Colonic mucosa (tissue), 4 donors: Measurements from ENCODE around the gene TICAM2. TPM values are rescaled to one million over a fixed set of nuclear protein-coding genes. Genes with fewer than 3 reads are reported as not detected.

Source experiments
- DNase-seq: peaks from one replicate; pipeline ENCODE4 v3.0.0-alpha.2; 2020
- H3K27ac ChIP-seq: fragments of 200-600 bp; one replicate; pipeline ENCODE4 v1.8.0; 2021
- H3K27me3 ChIP-seq: fragments of 200-600 bp; one replicate; pipeline ENCODE4 v1.8.0; 2021
- H3K36me3 ChIP-seq: fragments of 200-600 bp; one replicate; pipeline ENCODE4 v1.8.0; 2021
- H3K4me1 ChIP-seq: fragments of 200-600 bp; one replicate; pipeline ENCODE4 v1.8.0; 2021; ENCODE audit warnings: mild to moderate bottlenecking
- H3K4me3 ChIP-seq: fragments of 200-600 bp; one replicate; pipeline ENCODE4 v1.8.0; 2021
- H3K9ac ChIP-seq, 2 donors: one replicate each; pipeline ENCODE4 v1.7.0; 2013; ENCODE audit warnings: control low read depth in 2 of 2, low read depth in 2 of 2, low read length in 2 of 2
- H3K9me3 ChIP-seq: fragments of 200-600 bp; one replicate; pipeline ENCODE4 v1.8.0; 2021
- CTCF ChIP-seq: fragments of 200-600 bp; IDR thresholded peaks from one replicate; pipeline ENCODE4 v1.8.0; 2022; ENCODE audit warnings: antibody characterized with exemption, mild to moderate bottlenecking
- intact Hi-C: fragments of 100-400 bp; cut with DNase I; formaldehyde crosslinking; loops from one replicate; pipeline ENCODE4 v1.14.1; 2022
- total RNA-seq, 2 donors: library from RNA; stranded (reverse); fragmentation: NEBNext Ultra II Directional in 1 of 2; extraction: Animal tissue kit (Norgen Biotek cat#: 25700) in 1 of 2; gene quantifications; one replicate each; pipeline ENCODE4 v1.2.1, GENCODE V29; 2021
- donor health status: healthy.
- donor health status: DM: no; HTN: no; CAD: no.
- donor health status: DM: no; HTN: no; CAD: no.

The TICAM2 gene
- total RNA-seq, 2 donors from 2014 or later = 1.2 to 2.4 TPM

- Histone ChIP-seq H3K4me3 (no peak overlapping the region), H3K4me1 (no peaks in the 10 kb centered on the region), H3K9ac (no peak overlapping the region), H3K36me3 (no peaks in the 10 kb centered on the region), H3K9me3 (no peaks in the 10 kb centered on the region), H3K27ac (no peak overlapping the region), H3K27me3 (no peaks in the 10 kb centered on the region)
- DNase-seq = no peak
- intact Hi-C loops = no loop called here
- no peak for TF ChIP-seq CTCF
These were observed 42.8 kb downstream of the TICAM2 start for GRCh38 chr5:115559524-115559923.

- DNase-seq = no peak
- Histone ChIP-seq H3K4me1 (no peaks in the 10 kb centered on the region), H3K9me3 (no peaks in the 10 kb centered on the region), H3K27me3 (no peaks in the 10 kb centered on the region), H3K27ac (no peak overlapping the region), H3K36me3 (no peaks in the 10 kb centered on the region), H3K4me3 (no peak overlapping the region), H3K9ac (no peak overlapping the region)
- intact Hi-C loops = no loop called here
- TF ChIP-seq CTCF = no peak
These were observed 43.8 kb downstream of the TICAM2 start for GRCh38 chr5:115558388-115558956.

- intact Hi-C loops = no loop called here
- no peak overlapping the region for H3K4me3 ChIP-seq
- H3K9ac ChIP-seq = no peak overlapping the region
- peak; percentile 40 for DNase-seq
- H3K27ac ChIP-seq = no peak overlapping the region
- H3K9me3 ChIP-seq = no peaks in the 10 kb centered on the region
- H3K36me3 ChIP-seq = no peaks in the 10 kb centered on the region
- no peak for TF ChIP-seq CTCF
- H3K4me1 ChIP-seq = no peaks in the 10 kb centered on the region
- H3K27me3 ChIP-seq = no peaks in the 10 kb centered on the region
These were observed 44.5 kb downstream of the TICAM2 start for GRCh38 chr5:115557667-115558387.

- no peak for TF ChIP-seq CTCF
- Histone ChIP-seq H3K4me1 (no peaks in the 10 kb centered on the region), H3K4me3 (no peak overlapping the region), H3K9ac (no peak overlapping the region), H3K27ac (no peak overlapping the region), H3K27me3 (no peaks in the 10 kb centered on the region), H3K9me3 (no peaks in the 10 kb centered on the region), H3K36me3 (no peaks in the 10 kb centered on the region)
- intact Hi-C loops = no loop called here
- DNase-seq = no peak
These were observed 46.0 kb downstream of the TICAM2 start for GRCh38 chr5:115556276-115556675.

- intact Hi-C loops = no loop called here
- TF ChIP-seq CTCF = no peak
- Histone ChIP-seq H3K9me3 (no peaks in the 10 kb centered on the region), H3K4me3 (no peak overlapping the region), H3K27me3 (no peaks in the 10 kb centered on the region), H3K9ac (no peak overlapping the region), H3K36me3 (no peaks in the 10 kb centered on the region), H3K4me1 (no peaks in the 10 kb centered on the region), H3K27ac (no peak overlapping the region)
- DNase-seq = no peak
These were observed 47.1 kb downstream of the TICAM2 start for GRCh38 chr5:115555084-115555633.
